GM21423 (cell line): Measurements from ENCODE around the gene ZNF226.
"Not testable (repeated sequence)": the region's sequence is repeated elsewhere in the genome, so short reads cannot be mapped to it uniquely, and the experiment has no call there.

Source experiments
- ATAC-seq: cut with Tn5 transposase; IDR thresholded peaks from one replicate; pipeline ENCODE4 v1.9.1; 2021; ENCODE audit warnings: mild to moderate bottlenecking, moderate library complexity; ENCODE audit not compliant: unreplicated experiment

The ZNF226 gene

DNA sequence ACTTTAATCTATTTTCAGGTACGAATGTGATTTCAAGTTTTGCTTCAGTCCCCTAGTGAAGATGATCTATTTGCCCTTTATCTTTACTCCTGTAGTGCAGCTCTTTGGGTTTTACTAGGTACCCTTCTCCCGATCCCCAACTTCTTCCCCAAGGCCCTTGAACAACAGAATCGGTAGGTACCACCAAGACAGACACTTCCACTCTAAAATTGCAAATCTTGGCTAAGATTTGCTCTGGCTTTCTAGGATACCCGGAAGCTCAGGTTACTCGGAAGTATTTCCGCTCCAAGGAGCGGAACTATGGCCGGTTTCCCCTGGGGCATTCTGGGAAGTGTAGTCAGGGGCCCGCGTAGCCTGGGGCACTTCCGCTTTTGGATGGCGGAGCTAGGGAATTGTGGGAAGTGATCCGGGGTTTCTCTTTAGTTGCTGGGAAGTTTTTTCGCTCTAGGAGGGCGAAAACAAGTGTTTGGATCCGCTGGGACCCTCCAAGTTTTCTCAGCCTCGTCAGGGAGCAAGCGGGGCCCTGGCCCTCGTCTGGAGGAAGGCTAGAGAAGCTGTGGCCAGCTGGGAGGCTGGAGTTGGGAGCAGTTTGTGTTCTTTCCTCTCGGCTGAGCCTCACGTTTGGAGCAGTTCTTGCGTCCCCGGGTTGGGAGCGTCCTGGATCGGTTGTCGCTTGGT lies 42.4 kb downstream of the ZNF226 start:
- ATAC-seq, result peak; percentile 85

DNA sequence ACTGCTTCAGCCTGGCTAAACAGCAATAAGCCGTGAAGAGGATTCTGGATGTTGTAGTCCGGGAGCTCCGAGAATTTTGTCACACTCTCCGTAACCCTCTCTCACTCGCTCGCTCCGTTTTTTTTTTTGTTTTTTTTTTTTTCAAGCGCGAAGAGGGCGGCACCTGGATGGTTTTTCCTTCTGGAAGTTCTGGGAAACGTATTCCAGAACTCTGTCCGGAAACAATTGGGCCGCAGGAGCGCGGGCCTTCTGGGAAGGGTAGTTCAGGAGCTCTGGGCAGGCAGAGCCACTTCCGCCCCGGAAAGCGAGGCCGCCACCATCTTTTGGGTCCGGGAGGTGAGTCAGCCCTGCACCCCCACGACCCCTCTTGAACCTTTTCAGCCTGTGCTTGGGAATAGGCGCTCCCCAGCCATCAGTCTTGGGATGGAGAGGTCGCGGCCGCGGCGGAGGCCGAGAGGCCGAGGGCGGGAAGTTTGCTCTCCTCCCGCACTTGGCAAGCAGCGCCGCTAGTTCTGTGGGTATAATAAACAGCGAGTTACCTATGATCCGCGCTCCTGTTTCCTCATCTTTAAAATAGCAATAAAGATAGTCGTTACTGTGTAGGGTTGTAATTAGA lies 47.5 kb downstream of the ZNF226 start, which contains the start of gene ZNF227:
Gene ZNF227 (plus strand): TSS at position 283 of the 616 bp plus-strand sequence. CDS start 5,261 bp downstream, outside the sequence.
- peak; percentile 78 for ATAC-seq

DNA sequence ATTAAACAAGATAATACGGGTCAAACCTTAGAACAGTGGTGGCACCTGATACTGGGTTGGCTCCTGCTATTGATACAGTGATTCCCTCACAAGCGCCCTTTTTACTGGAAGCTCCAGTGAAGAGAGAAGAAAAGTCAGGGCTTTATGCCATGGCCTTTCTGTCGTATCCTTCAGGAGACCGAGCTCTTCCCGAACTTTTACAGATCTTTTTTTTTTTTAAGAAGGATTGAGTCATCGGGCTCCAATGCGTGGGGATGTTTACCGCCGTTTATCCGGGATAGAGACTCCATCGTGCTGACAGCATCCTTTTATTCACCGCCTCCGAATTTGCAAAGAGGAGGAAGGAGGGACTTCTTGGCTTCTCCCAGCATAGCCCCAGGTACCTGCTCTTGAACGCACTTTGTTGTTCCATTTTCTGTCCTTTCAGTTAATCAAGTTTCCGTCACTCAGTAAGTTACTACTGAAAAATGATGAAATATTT lies 48.0 kb downstream of the ZNF226 start:
- ATAC-seq, result no peak

DNA sequence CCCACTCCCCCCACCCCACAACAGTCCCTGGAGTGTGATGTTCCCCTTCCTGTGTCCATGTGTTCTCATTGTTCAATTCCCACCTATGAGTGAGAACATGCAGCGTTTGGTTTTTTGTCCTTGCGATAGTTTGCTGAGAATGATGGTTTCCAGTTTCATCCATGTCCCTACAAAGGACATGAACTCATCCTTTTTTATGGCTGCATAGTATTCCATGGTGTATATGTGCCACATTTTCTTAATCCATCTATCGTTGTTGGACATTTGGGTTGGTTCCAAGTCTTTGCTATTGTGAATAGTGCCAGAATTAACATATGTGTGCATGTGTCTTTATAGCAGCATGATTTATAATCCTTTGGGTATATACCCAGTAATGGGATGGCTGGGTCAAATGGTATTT lies 55.0 kb downstream of the ZNF226 start:
- ATAC-seq, result not testable (repeated sequence)

DNA sequence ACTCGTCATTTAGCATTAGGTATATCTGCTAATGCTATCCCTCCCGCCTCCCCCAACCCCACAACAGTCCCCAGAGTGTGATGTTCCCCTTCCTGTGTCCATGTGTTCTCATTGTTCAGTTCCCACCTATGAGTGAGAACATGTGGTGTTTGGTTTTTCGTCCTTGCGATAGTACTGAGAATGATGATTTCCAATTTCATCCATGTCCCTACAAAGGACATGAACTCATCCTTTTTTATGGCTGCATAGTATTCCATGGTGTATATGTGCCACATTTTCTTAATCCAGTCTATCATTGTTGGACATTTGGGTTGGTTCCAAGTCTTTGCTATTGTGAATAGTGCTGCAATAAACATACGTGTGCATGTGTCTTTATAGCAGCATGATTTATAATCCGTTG lies 55.9 kb downstream of the ZNF226 start:
- not testable (repeated sequence) for ATAC-seq

DNA sequence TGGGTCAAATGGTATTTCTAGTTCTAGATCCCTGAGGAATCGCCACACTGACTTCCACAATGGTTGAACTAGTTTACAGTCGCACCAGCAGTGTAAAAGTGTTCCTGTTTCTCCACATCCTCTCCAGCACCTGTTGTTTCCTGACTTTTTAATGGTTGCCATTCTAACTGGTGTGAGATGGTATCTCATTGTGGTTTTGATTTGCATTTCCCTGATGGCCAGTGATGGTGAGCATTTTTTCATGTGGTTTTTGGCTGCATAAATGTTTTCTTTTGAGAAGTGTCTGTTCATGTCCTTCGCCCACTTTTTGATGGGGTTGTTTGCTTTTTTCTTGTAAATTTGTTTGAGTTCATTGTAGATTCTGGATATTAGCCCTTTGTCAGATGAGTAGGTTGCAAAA lies 56.4 kb downstream of the ZNF226 start:
- not testable (repeated sequence) for ATAC-seq
